BLaER1 treated with 17β-estradiol and CSF1 and Interleukin-3, amounts not matched to agents 10 nM and 100 nM (cell line): ENCODE results near the gene STRBP.
A peak's percentile ranks its signal among the peaks of the same experiment; 100 is the strongest.

Experiments
- H3K27ac ChIP-seq, 11 experiments: shearing (Covaris generic); formaldehyde crosslinking; 2 replicates each; pipeline ENCODE4 v1.8.1; 2022
- H3K27me3 ChIP-seq, 11 experiments: shearing (Covaris generic); formaldehyde crosslinking; 2 replicates each; pipeline ENCODE4 v1.8.1; 2022
- H3K36me3 ChIP-seq, 11 experiments: shearing (Covaris generic); formaldehyde crosslinking; 2 replicates each; pipeline ENCODE4 v1.8.1; 2022
- H3K4me1 ChIP-seq, 10 experiments: shearing (Covaris generic); formaldehyde crosslinking; 2 replicates each; pipeline ENCODE4 v1.8.1; 2022
- H3K4me2 ChIP-seq, 11 experiments: shearing (Covaris generic); formaldehyde crosslinking; 2 replicates each; pipeline ENCODE4 v1.8.1; 2022
- H3K4me3 ChIP-seq, 10 experiments: shearing (Covaris generic); formaldehyde crosslinking; 2 replicates each; pipeline ENCODE4 v1.8.1; 2022
- H3K9ac ChIP-seq, 11 experiments: shearing (Covaris generic); formaldehyde crosslinking; 2 replicates each; pipeline ENCODE4 v1.8.1; 2022
- H3K9me3 ChIP-seq, 11 experiments: shearing (Covaris generic); formaldehyde crosslinking; replicated peaks in 1 of 11; 2 replicates each; pipeline ENCODE4 v1.8.1; 2022
- H4K20me1 ChIP-seq, 11 experiments: shearing (Covaris generic); formaldehyde crosslinking; 2 replicates each; pipeline ENCODE4 v1.8.1; 2022
- Cebpa-rat ChIP-seq, 11 experiments: shearing (Covaris generic); IDR thresholded peaks; 2 replicates each; pipeline ENCODE4 v1.8.1; 2022

STRBP gene

DNA sequence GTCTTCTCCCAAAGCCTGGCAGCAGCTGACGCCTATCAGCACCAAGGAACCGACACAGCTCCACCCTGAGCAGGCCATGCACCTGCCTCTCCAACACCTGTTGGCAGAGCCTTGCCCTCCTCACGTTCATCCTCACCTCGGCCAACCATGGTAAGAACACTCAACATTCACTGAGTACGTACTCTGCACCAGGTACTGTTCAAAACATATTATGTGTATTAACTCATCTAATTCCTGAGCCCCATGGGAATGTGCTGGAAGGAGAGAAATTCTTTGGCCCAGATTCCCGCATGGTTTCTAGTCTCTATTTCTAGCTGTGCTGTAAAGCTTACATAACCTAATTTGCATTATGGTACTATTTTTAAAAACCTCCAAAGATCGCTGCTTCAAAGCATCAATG lies 148.8 kb downstream of the STRBP start:
- Histone ChIP-seq H3K4me3 (no peak overlapping the region), H3K4me2 (no peak overlapping the region), H4K20me1 (peaks cover 0 to 14% (median 0%) of the 10 kb centered on the region in 11 experiments; a peak in 5 of 22 replicates), H3K27me3 (no peaks in the 10 kb centered on the region), H3K36me3 (peaks cover 12 to 97% (median 84%) of the 10 kb centered on the region in 11 experiments), H3K9me3 (no peaks in the 10 kb centered on the region), H3K27ac (no peak overlapping the region), H3K4me1 (no peaks in the 10 kb centered on the region), H3K9ac (no peak overlapping the region)
- no peak for TF ChIP-seq Cebpa-rat (IDR thresholded peaks at IDR 0.05)

DNA sequence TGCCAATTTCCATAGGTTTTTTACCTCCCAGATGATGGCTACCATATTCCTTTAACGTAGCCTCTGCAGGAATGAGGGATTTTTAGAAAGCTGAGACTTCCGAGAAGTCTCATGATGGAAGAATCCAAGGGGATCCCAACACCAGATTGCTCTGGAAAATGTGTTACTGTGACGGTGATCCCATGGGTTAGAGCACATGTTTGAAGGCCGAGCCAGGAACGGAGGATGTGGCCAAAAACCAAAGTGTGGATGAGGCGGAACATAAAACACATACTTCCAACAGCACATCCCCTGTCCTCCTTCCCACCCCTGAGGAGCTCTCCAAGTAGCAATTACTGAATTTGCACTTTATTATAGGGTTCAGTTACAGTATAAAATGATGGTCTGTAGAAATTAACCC lies 152.3 kb downstream of the STRBP start:
- H3K4me1 ChIP-seq = peaks cover 4 to 26% (median 14%) of the 10 kb centered on the region in 10 experiments; a peak in 14 of 20 replicates
- H3K4me2 ChIP-seq = no peak overlapping the region
- peaks cover 0 to 42% (median 16%) of the 10 kb centered on the region in 11 experiments; a peak in 13 of 22 replicates for H4K20me1 ChIP-seq
- TF ChIP-seq Cebpa-rat (IDR thresholded peaks at IDR 0.05) = no peak
- no peak overlapping the region for H3K27ac ChIP-seq
- H3K27me3 ChIP-seq = no peaks in the 10 kb centered on the region
- H3K4me3 ChIP-seq = no peak overlapping the region
- H3K36me3 ChIP-seq = peaks cover 8 to 97% (median 90%) of the 10 kb centered on the region in 11 experiments; a peak in 21 of 22 replicates
- H3K9me3 ChIP-seq = no peaks in the 10 kb centered on the region
- no peak overlapping the region for H3K9ac ChIP-seq

DNA sequence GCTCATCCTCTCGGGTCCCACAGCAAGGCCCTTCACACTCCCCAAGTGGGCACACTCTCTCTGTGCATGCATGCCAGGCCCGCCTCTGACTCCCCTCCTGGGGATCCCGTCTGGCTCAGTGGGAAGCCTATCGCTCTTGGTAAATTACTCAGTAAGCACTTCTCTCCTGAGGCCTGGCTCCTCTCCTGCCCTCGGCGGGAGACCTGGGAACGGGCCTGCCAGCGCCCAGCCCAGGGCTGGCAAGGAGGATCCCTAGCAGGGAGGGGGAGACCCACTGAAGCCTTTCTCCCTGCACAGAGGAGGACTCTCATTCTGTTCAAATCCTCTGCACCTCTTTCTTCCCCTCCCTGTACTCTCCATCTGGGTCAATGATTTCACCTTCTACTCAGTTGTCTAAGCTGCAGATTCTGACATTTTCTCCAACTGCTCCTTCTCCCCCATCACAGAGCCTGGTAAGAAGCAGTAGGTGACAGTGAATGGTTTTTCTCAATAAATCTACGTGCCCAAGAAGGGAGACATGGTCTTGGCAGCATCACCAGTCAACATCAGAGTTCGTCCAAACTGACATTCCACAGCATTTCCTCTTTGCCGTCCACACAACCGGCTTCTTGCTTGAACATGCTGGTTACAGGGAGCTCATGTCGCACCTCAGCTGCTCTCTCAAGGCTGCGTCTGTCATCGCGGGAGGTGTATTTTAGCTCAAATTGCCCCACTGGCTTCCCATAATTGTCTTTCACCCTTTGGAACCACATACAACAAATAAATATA lies 153.1 kb downstream of the STRBP start:
- no peak for TF ChIP-seq Cebpa-rat (IDR thresholded peaks at IDR 0.05)
- Histone ChIP-seq H3K36me3 (peaks cover 15 to 98% (median 92%) of the 10 kb centered on the region in 11 experiments), H3K9ac (no peak overlapping the region), H4K20me1 (peaks cover 0 to 49% (median 19%) of the 10 kb centered on the region in 11 experiments; a peak in 14 of 22 replicates), H3K27ac (no peak overlapping the region), H3K27me3 (no peaks in the 10 kb centered on the region), H3K4me3 (no peak overlapping the region), H3K4me2 (no peak overlapping the region), H3K9me3 (no peaks in the 10 kb centered on the region), H3K4me1 (peaks cover 4 to 29% (median 14%) of the 10 kb centered on the region in 10 experiments; a peak in 14 of 20 replicates)

DNA sequence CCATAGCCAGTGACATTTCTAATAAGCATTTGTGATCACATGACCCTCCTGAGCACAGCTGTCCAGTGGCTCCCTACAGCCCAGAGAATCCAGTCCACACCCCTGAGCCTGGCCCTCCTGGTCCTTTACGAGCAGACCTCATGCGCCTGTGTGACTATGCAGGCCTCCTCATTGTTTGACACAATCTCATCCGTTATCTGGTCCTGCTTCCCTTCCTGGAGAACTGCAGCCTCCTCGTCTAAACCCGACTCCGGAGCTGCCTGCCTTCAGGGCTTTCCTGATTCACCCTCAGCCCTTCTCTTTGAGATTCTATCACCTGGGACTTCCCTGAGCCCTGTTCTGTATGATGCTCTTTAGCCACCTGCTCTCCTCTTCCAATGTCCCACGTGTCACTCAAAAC lies 155.2 kb downstream of the STRBP start:
- Histone ChIP-seq H3K4me2 (no peak overlapping the region), H3K9me3 (no peaks in the 10 kb centered on the region), H3K36me3 (peaks cover 36 to 100% (median 94%) of the 10 kb centered on the region in 11 experiments), H3K27ac (no peak overlapping the region), H3K9ac (no peak overlapping the region), H3K27me3 (no peaks in the 10 kb centered on the region), H3K4me3 (no peak overlapping the region), H4K20me1 (peaks cover 0 to 65% (median 19%) of the 10 kb centered on the region in 11 experiments; a peak in 15 of 22 replicates), H3K4me1 (peaks cover 4 to 30% (median 14%) of the 10 kb centered on the region in 10 experiments; a peak in 14 of 20 replicates)
- TF ChIP-seq Cebpa-rat (IDR thresholded peaks at IDR 0.05) = no peak

GRCh38 chr9:123112015-123112975 lies 156.1 kb downstream of the STRBP start:
- Histone ChIP-seq H3K27ac (peak overlapping the region in 7 of 11 experiments; percentile 18 to 49 (median 25); a peak in 8 of 22 replicates), H3K4me2 (peak overlapping the region in 8 of 11 experiments; percentile 7 to 52 (median 26); a peak in 10 of 22 replicates), H3K36me3 (peaks cover 43 to 100% (median 94%) of the 10 kb centered on the region in 11 experiments), H4K20me1 (peaks cover 0 to 71% (median 19%) of the 10 kb centered on the region in 11 experiments; a peak in 15 of 22 replicates), H3K9me3 (no peaks in the 10 kb centered on the region), H3K4me3 (no peak overlapping the region), H3K27me3 (no peaks in the 10 kb centered on the region), H3K4me1 (peaks cover 4 to 30% (median 14%) of the 10 kb centered on the region in 10 experiments; a peak in 14 of 20 replicates), H3K9ac (peak overlapping the region in 6 of 11 experiments; percentile 8 to 56 (median 20); a peak in 5 of 22 replicates)
- no peak for TF ChIP-seq Cebpa-rat (IDR thresholded peaks at IDR 0.05)

DNA sequence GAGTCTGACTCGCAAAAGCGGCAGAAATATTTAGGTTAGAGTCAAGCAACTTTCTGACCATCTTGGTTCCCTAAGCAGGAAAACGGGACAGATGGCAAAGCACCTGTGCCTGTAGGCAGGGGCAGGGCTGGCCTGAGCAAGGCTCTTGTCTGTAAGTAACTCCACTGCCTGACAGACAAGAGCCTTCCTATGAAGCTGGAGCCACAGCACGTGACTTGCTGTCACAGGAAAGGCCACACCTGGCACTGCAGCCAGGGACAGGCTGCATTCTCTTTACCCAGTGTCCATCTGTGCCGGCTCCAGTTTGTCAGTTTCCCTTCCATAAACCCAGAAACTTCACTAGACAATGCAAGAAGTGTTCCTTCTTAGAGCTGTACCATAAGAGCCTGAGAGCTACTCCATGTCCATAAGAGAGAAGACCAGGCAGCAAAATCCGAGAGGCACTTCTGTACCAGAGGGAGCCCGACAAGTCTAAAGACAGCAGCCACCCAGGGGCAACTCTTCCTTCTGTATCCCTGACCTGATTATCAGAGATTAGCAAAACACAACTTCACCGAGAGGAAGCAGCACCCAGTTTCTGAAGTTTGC lies 156.9 kb downstream of the STRBP start:
- Histone ChIP-seq H4K20me1 (peaks cover 0 to 78% (median 21%) of the 10 kb centered on the region in 11 experiments; a peak in 14 of 22 replicates), H3K4me1 (peaks cover 4 to 30% (median 14%) of the 10 kb centered on the region in 10 experiments; a peak in 14 of 20 replicates), H3K4me2 (peak overlapping the region in 6 of 11 experiments; percentile 14 to 52 (median 26); a peak in 9 of 22 replicates), H3K27me3 (no peaks in the 10 kb centered on the region), H3K4me3 (no peak overlapping the region), H3K9ac (peak overlapping the region in 6 of 11 experiments; percentile 8 to 56 (median 20); a peak in 5 of 22 replicates), H3K27ac (peak overlapping the region in 7 of 11 experiments; percentile 18 to 49 (median 25); a peak in 6 of 22 replicates), H3K36me3 (peaks cover 44 to 100% (median 94%) of the 10 kb centered on the region in 11 experiments), H3K9me3 (no peaks in the 10 kb centered on the region)
- no peak for TF ChIP-seq Cebpa-rat (IDR thresholded peaks at IDR 0.05)

DNA sequence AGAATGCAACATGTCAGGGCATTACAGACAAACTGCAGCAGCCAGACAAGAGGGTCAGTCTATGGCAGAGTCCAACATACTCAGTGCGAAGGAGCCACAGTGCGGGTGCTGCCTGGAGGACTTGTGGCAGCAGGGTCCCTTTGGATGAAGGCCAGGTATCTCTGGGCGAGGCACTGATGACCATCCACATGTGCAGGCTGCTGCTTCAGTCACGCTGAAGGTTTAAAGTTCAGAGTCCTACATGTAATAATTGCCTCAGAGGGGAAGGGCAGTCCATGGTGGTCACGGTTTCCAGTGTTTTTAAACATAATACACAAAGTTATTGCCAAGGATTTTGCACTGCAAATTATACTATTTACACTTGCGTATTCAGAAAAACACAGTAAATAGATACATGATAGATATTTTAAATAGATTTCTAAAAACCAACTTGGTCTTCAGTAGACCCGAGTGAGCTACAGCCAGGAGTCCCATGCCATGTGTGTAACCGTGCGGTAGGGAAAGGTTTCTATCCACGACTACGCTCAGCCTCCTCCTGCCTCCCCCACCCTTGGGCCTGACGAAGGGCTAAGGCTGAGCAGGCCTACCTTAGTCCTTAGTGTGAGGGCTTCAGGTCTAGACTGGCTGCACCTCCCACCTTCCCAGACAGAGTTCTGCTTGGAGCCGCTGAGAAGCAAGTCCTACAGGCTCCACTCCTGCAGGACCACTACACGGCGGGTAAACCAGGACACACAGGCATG lies 158.7 kb downstream of the STRBP start:
- Histone ChIP-seq H3K9ac (no peak overlapping the region), H3K4me1 (peaks cover 4 to 30% (median 14%) of the 10 kb centered on the region in 10 experiments; a peak in 14 of 20 replicates), H3K4me3 (no peak overlapping the region), H3K36me3 (peaks cover 56 to 99% (median 94%) of the 10 kb centered on the region in 11 experiments), H4K20me1 (peaks cover 0 to 89% (median 26%) of the 10 kb centered on the region in 11 experiments; a peak in 14 of 22 replicates), H3K27ac (no peak overlapping the region), H3K27me3 (no peaks in the 10 kb centered on the region), H3K4me2 (no peak overlapping the region), H3K9me3 (no peaks in the 10 kb centered on the region)
- no peak for TF ChIP-seq Cebpa-rat (IDR thresholded peaks at IDR 0.05)

GRCh38 chr9:123108976-123109375 lies 159.4 kb downstream of the STRBP start:
- Histone ChIP-seq H3K9me3 (no peaks in the 10 kb centered on the region), H3K36me3 (peaks cover 61 to 99% (median 94%) of the 10 kb centered on the region in 11 experiments), H3K9ac (no peak overlapping the region), H3K27me3 (no peaks in the 10 kb centered on the region), H4K20me1 (peaks cover 0 to 87% (median 27%) of the 10 kb centered on the region in 11 experiments; a peak in 14 of 22 replicates), H3K4me1 (peaks cover 4 to 30% (median 14%) of the 10 kb centered on the region in 10 experiments; a peak in 14 of 20 replicates), H3K27ac (no peak overlapping the region), H3K4me3 (no peak overlapping the region), H3K4me2 (no peak overlapping the region)
- no peak for TF ChIP-seq Cebpa-rat (IDR thresholded peaks at IDR 0.05)
